HG03575 (cell line): ENCODE results near the gene SNX25.
"Not testable (repeated sequence)": the region's sequence is repeated elsewhere in the genome, so short reads cannot be mapped to it uniquely, and the experiment has no call there.

Experiments
- ATAC-seq: cut with Tn5 transposase; IDR thresholded peaks from one replicate; pipeline ENCODE4 v1.9.1; 2021; ENCODE audit not compliant: unreplicated experiment, insufficient number of reproducible peaks, low FRiP score; ENCODE audit errors: extremely low read depth

The SNX25 gene

GRCh38 chr4:185357733-185358440 is 148.5 kb downstream of the SNX25 start:
- no peak for ATAC-seq

GRCh38 chr4:185358514-185358913 is 149.1 kb downstream of the SNX25 start:
- ATAC-seq, result no peak

- ATAC-seq, result no peak
Measured at GRCh38 chr4:185358959-185359358, 149.6 kb downstream of the SNX25 start.

- no peak for ATAC-seq
Measured at GRCh38 chr4:185359767-185360446, 150.5 kb downstream of the SNX25 start.

- no peak for ATAC-seq
Measured at GRCh38 chr4:185361872-185362271, 152.5 kb downstream of the SNX25 start.

- not testable (repeated sequence) for ATAC-seq
Measured at GRCh38 chr4:185362570-185362969, 153.2 kb downstream of the SNX25 start.

GRCh38 chr4:185363251-185363650 is 153.9 kb downstream of the SNX25 start:
- ATAC-seq, result no peak

- ATAC-seq, result no peak
Measured at GRCh38 chr4:185364886-185365285, 155.5 kb downstream of the SNX25 start.

GRCh38 chr4:185369731-185370130 is 160.3 kb downstream of the SNX25 start:
- no peak for ATAC-seq

GRCh38 chr4:185370268-185370949 is 161.0 kb downstream of the SNX25 start:
- ATAC-seq, result no peak

- no peak for ATAC-seq
Measured at GRCh38 chr4:185371702-185372101, 162.3 kb downstream of the SNX25 start.

GRCh38 chr4:185374027-185374426 is 164.6 kb downstream of the SNX25 start:
- ATAC-seq, result no peak

- no peak for ATAC-seq
Measured at GRCh38 chr4:185374573-185374972, 165.2 kb downstream of the SNX25 start.

- ATAC-seq, result no peak
Measured at GRCh38 chr4:185378264-185378663, 168.9 kb downstream of the SNX25 start.

GRCh38 chr4:185379326-185380295 is 170.2 kb downstream of the SNX25 start:
- ATAC-seq, result no peak

- no peak for ATAC-seq
Measured at GRCh38 chr4:185380320-185380719, 170.9 kb downstream of the SNX25 start.

- no peak for ATAC-seq
Measured at GRCh38 chr4:185381288-185382196, 172.1 kb downstream of the SNX25 start.

GRCh38 chr4:185382754-185383153 is 173.4 kb downstream of the SNX25 start:
- ATAC-seq, result no peak
